Activated gamma-delta T cell (primary cell): ENCODE data around the gene POLR2A.
"Not testable (repeated sequence)": the region's sequence is repeated elsewhere in the genome, so short reads cannot be mapped to it uniquely, and the experiment has no call there.

Experiments
- DNase-seq: peaks from one replicate; lab custom pipeline; 2025; lab: John Stamatoyannopoulos, UW

Gene POLR2A

DNA sequence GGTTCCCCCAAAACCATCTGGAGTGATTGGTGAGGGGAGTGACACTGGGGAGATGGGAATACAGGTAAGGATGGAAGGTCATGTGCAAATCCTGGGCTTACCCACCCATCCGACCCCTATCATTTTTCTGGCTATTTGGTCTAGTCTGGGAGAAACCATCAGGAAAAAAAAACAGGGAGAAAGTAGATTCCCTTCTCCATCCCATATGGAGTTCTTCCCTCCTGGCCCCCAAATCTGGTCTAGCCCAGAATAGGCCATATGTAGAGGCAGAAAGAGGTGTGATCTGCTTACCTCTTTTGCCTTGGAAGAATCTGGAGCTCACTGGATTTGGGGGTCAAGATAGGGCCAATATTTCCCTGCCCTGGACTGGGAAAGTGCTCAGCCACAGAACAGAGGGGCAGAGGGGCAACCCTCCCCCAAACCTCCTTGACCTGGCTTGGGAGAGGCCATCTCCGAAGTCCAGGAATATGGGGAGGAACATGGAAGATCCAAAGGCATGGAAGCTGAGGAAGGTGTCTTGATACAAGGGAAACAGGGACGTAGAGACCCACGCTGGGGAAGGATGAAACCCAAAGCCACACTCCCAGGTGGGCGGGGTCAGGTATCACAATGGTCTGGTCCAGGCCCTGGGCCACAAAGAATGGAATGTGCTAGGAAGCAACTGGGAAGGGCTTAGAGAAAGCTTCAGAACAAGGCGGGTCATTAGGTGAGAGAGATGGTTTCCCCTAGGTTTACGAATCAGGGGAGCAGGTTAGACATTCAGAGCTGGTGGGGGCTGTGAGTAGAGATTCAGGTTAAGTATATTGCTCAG lies 23.1 kb upstream of the POLR2A start:
- DNase-seq, result no peak

DNA sequence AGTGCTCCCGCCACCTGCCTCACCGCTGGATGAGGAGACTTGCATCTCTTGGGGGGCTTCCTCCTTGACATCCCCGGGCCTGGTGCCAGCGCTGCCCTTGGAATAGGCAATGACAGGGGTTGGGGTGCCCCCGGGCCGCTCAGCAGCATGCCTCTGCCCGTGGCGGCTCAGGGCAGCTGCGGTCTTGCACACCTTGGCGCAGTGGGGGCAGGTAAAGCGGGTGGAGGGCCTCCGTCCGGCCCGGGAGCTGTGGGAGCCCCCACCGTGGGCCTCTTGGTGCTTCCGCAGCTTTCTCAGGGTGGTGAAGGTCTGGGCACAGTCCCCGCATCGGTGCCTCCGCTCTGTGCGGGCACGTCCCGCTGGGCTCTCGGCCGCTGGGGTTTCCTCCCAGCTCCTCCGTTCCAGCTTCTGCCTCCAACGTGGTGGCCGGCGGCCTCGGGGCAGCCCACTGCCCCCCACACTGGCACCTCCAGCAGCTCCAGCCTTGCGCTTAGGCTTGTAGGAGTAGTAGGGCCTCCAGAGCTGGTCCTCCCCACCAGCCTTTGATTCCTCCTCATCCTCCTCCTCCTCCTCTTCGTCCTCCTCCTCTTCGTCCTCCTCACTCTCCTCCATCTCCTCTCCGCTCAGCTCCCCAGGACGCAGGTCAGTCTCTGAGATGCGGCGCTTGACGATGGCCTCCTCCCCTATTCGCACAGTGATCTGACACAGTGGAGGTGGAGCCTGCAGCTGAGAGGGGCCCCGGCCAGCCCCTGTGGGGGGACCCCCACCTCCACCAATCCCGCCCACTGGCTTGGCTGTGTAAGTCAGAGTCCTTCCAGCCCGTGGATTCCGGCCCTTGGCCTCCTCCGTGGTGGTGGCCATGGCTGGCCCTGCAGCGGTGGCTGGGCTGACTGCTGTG lies 21.4 kb upstream of the POLR2A start:
- DNase-seq, result no peak

DNA sequence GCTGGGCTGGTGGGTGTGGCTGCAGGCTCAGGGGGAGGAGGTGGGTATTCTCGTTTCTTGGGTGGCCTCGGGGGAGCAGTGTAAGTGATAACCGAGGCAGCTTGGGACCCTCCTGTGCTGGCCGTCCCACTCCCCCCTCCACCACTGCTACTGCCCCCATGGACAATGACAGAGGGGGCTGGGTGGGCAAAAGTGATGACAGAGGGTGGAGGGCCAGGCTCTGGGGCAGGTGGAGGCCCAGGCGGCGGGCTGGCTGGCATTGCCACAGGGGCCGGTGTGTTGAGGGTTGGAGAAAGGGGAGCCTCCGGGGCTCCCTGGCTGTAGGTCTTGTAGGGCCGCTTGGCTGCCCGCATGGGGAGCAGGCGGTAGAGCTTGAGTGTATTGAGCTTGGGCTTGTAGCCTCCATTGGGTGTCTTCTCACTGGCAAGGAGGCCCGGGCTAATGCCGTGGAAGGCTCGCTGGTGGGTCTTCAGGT lies 20.8 kb upstream of the POLR2A start:
- no peak for DNase-seq

DNA sequence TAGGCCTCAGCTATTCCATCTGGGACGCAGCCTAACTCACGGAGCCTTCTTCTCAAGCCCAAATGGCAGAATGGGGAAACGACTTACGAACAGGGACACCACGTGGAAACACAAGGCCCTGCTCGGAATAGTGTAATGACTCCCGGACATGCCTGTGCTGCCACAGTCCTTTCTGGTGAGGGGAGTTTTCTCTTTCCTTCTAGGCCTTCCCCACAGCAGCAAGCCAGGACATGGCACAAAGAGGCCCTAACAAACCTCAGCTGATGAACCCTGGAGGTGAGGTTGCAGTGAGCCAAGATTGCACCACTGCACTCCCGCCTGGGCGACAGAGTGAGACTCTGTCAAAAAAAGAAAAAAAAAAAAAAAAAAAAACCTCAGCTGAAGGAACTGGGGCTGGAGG lies 20.1 kb upstream of the POLR2A start:
- DNase-seq, result no peak

DNA sequence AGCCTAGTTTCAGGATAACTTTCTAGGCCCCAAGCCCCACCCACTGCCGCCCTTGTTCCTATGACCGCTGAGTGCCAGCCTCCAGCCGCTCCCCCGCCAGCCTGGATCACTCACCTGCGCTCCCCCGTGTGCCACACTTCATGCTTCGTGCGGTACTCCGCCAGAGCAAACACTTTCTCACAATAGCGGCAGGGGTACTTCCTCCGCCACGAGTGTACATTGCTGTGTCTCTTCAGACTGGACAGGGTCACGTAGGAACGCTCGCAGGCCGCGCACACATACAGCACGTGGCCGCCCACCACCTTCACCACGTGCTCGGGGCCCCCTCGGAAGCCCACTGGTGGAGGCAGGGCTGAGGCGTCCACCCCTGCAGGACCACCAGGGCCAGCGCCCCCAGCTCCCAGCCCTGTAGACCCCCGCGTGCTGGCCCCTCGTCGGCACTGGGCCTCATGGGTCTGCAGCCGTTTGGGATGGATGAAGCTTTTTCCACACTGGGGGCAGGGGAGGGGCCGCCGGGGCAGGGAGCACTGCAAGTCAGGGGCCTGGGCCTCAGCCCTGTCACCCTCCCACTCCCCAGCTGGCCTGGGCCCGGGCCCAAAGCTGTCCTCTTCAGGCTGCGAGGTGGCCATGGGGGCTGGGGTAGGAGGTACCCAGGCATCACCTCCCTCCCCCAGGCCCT lies 18.4 kb upstream of the POLR2A start:
- no peak for DNase-seq

DNA sequence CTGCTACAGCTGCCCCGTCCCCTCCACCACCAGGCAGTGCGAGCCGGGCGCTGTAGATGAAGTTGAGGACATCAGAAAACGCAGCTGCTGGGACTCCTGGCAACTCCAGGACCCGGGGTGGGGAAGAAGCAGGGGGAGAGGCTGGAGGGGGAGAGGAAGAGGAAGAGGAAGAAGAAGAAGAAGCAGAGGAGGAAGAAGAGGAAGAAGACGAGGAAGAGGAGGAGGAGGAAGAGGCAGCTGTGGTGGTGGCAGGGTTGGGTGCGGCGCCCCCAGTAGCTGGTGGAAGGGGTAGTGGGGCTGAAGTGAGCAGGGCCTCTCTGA lies 17.9 kb upstream of the POLR2A start:
- DNase-seq, result no peak

DNA sequence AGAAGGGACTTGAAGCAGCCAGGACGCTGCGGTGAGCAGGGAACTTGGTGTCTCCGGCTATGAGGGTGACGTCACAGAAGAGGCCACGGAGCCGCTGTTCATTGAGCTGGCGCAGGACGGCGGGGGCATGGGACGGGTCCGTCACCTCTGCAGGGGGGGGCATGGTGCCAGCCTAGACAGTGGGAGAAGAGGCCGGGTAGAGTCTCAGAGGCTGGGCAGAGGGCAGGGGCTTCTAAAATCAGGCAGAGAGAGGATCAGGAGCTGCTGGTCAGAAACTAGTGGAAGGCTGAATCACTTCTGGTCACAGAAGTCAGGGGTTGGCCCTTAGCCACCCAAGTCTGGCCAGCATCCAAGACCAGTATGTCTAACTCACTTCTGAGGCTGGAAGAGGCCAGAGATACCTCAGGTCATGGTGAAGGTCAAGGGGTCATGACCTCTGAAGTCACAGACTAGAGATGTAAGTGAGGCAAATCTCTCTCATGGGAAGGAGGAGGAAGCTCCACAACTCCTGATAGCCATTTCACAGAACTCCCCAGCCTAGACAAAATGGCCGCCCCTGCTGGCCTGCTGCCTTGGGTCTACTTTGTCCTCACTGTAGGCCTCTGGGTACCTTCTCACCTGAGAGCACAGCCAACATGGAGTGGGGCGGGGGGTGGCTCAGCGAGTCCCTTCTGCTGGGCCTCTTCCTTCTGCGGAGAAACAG lies 17.4 kb upstream of the POLR2A start:
- DNase-seq, result no peak

DNA sequence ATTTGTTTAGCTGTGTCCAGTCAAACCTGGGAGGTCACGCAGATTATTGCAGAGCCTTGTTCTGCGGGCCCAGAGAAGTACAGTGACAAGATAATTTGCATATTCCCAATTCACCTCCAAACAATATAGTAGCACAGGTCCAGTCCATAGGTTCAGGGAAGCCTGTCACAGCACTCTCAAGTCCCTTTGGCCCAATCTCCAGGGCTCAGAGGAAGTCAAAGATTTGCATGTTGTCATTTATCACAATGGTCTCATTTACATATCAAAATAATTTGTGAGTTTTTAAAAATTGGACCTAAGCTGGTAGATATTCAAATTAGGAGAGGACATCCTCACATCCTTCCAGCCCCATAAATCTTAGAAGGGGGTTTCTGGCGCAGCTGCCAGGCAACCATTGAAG lies 16.7 kb upstream of the POLR2A start:
- no peak for DNase-seq

DNA sequence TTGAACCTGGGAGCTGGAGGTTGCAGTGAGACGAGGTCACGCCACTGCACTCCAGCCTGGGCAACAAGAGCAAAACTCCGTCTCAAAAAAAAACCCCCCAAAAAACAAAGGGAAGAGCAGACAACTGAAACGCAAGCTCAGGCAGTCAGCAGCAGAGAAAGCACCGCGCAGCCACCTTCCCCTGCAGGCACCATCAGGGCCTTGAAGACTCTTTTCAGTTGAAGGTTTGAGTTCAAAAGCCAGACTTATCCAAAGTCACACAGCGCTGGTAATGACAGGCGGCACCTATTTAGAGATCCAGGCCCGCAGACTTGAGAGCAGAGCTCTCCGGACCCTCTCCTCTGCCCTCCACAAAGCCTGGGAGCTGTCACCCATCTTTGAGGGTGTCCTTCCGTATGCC lies 15.9 kb upstream of the POLR2A start:
- no peak for DNase-seq

DNA sequence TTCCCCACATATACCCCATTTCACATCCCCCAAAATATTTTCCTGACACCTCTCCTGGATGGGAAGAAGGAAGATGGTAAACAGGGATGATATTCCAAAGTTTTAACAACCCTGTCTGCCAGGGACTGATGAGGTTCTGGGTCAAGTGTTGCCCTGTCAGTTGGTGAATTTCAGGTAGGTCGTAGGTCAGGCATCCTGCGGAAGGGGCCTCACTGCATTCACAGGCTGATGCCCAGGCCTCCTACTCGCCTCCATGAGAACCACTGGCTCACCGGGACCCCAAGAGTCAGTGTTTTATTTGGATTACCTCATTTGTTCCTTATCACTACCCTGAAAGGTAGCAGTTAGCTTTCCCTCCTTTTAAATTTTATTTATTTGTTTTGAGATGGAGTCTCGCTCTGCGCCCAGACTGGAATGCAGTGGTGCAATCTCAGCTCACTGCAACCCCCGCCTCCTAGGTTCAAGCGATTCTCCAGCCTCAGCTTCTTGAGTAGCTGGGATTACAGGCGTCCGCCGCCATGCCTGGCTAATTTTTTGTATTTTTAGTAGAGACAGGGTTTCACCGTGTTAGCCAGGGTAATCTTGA lies 15.3 kb upstream of the POLR2A start:
- no peak for DNase-seq

DNA sequence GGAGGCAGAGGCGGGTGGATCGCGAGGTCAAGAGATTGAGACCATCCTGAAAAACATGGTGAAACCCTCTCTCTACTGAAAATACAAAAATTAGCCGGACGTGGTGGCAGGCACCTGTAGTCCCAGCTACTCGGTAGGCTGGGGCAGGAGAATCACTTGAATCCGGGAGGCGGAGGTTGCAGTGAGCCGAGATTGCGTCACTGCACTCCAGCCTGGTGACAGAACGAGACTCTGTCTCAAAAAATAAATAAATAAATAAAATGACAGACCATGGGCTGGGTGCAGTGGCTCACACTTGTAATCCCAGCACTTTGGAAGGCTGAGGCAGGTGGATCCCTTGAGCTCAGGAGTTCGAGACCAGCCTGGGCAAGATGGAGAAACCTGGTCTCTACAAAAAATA lies 14.3 kb upstream of the POLR2A start:
- DNase-seq, result not testable (repeated sequence)

DNA sequence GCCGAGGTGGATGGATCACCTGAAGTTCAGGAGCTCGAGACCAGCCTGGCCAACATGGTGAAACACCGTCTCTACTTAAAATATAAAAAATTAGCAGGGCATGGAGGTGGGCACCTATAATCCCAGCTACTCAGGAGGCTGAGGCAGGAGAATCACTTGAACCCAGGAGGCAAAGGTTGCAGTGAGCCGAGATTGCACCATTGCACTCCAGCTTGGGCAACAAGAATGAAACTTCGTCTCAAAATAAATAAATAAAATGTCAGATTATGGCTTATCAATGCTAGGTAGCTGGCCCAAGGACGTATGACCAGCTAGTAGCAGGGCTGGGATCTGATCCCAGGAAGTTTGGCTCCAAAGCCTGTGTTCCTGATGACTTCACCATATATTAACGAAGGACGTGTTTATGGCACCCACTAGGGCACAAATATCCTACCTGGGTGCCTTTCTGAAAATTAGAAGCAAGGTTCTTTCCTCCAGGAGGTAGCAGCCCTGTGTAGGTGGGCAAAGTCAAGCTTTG lies 13.7 kb upstream of the POLR2A start:
- not testable (repeated sequence) for DNase-seq

DNA sequence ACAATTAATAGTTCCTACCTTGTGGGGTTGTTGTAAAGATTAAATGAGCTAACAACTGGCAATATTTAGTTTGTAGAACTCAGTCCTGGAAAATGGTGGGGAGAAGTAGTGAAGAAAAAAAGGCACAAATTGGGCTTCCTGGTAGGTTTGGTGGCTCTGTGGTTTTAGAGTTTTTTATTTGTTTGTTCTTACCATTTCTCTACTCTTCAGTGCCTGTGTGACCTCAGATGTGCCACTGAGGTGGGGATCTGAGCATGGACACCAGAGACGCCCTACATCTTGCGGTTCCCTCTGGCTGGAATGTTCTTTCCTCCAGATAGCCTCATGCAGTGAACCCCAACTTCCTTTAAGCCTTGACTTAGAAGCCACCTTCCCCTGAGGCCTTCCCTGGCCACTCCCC lies 12.4 kb upstream of the POLR2A start:
- DNase-seq, result no peak

DNA sequence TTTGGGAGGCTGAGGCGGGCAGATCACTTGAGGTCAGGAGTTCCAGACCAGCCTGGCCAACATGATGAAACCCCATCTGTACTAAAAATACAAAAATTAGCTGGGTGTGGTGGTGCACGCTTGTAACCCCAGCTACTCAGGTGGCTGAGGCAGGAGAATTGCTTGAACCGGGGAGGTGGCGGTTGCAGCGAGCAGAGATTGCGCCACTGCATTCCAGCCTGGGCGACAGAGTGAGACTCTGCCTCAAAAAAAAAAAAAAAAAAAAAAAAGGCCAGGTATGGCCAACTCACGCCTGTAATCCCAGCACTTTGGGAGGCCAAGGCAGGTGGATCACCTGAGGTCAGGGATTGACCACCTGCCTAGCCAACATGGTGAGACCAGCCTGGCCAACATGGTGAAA lies 9.4 kb upstream of the POLR2A start:
- not testable (repeated sequence) for DNase-seq

DNA sequence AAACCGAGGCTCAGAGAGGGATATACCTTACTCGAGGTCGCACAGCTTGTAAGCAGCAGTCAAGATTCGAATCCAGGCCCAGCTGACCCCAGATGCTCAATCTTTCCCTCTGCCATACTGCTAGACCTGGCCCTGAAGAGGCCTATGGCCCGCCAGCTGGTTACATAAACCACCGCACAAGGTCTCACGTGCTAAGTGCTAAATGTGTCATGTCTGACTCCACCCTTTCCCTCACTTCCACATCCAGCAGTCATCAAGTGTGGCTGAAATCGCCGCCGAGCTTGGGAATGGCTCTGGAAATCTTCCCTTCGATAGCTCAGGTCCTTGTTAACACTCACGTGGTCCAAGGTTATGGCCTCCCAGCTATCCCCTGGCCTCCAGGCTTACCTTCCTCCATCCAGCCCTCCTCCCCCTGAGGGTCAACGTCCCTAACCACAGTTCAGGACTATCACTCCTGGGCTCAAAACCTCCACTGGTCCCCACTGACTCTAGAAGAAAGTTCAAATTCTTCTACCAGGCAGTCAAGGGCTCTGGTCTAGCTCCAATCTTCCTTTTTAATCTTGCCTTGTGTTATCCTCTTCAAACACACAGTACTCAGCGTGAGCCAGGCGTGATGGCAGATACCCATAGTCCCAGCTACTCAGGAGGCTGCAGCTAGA lies 8.3 kb upstream of the POLR2A start:
- DNase-seq, result no peak

DNA sequence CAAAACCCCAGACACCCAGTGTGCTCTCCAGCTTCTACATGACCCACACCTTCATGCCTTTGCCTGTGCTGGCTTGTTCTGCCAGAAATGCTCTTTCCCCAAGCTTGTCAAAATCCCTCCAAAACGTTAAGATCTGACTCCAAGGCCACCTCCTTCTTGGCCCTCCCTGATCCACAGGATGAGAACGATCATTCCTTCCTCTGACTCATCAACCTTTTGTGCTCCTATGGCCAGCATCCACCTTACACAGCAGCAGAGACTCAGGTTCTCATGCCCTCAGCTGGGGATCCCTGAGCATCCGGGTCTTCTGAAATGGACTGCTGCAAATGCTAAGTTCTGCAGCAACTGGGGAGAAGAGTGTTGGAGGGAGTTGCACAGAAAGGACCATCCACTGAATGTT lies 7.7 kb upstream of the POLR2A start:
- DNase-seq, result no peak

DNA sequence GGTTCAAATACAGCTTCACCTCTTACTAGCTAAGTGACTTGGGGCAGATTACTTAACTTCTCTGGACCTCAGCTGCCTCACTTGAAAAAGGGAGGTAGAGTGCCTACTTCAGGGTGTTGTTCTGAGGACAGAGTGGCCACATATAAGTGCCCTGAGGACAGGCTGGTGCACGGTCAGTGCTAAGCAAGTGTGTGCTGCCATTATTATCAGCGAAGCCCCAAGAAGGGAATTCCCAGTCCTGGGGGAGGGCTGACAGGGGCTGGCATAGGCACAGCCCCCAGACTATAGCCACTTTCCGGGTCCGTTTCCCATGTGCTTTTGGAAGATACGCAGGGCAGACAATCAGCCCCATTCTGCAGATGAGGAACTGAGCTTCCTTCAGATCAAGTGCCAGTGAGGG lies 7.2 kb upstream of the POLR2A start:
- no peak for DNase-seq

DNA sequence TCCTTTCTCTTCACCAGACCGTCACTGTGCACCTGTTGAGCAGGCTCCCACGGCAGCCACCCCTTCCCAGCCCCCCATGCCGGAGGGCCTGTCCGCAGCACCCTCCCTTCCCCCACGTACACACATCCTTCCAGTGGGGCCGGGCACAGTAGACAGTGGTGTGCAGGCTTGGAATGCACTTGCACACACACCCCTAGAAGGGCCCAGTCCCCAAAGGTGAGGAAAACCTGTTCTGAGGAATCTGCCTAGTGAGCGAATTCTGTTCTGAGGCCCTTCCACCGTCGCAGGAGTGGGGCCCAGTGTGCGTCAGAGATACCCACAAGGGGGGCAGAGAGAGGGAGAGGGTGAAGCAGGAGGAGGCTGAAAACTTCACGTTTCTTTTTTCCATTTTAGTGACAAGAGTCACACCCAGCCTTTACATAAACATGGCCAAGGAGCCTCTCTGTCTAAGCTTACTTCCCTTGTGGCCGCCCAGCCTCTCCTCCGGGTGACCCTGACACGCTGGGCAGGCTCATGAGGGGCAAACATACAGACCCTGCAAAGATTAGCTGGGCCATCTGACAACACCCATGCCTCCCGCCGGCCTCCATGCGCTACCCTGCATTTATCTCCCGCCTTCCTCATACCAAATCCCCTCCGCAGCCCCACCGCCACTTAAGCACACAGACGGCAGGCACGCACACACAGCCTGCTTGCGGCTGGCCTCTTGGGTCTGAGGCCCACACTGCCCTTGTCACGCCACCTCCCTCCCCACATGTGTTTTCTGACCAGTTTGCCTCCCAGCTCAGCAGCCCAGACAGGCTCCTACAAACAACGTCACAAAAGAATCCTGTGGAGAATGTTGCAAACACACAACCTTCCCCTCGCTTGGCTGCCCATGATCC lies 6.5 kb upstream of the POLR2A start:
- no peak for DNase-seq

DNA sequence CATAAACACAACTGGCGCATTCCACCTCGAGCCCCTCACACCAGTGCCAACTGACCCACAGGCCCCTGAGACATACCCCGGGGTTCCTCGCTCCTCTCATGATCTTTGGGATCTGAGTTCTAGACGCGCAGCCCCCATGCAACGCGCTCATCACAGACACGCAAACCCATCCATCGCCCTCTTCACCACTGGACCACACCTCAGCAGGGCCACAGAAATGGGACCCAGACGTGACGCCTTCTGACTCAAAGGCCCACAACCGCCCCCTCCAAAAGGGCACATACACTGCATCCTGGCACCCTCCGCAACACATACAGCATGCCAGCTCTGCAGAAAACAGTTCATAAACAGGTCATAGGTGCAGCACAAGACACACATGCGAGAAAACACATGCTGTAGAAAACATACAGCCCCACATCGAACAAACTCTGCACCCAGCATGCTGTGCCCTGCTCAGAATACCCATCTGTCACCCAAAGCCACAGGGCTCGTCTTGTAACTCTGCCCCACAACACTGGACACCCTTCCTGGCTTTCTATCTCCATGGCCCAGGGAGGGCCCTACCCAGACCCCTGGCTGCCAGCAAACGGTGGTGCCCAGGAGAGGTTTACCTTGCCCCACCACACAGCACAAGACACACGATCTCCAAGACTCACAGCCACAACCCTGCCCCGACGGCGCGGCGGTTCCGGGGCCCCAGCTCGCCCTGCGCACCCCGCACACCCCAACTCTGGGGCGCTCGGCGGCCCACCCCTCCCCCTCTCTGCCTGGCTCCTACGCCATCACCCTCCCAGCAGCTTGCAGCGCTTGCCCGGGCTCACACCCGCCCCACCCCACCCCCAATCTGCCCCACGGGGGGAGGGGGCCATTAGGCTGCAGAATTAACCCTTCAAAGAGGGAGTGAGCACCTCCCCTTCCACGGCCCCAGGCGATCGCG lies 5.6 kb upstream of the POLR2A start:
- DNase-seq, result peak; percentile 70
